DOHH2 (cell line): Measurements from ENCODE around the gene PYGB.

Experiments used
- H3F3A ChIP-seq: fragments of 200-600 bp; sonication (generic), shearing (Covaris generic); 2 replicates; pipeline ENCODE4 v1.6.0; 2016; ENCODE audit warnings: antibody characterized with exemption, mild to moderate bottlenecking; ENCODE audit not compliant: control insufficient read depth, insufficient read depth
- H3K27ac ChIP-seq: fragments of 200-600 bp; sonication (generic); 2 replicates; pipeline ENCODE4 v1.5.1; 2014; ENCODE audit warnings: low read depth, mild to moderate bottlenecking, low read length, moderate library complexity
- H3K27me3 ChIP-seq: fragments of 200-600 bp; sonication (generic); 2 replicates; pipeline ENCODE4 v1.6.1; 2014; ENCODE audit warnings: mild to moderate bottlenecking, low read length, mixed read lengths; ENCODE audit not compliant: control insufficient read depth
- H3K36me3 ChIP-seq: fragments of 200-600 bp; sonication (generic); 2 replicates; pipeline ENCODE4 v1.6.1; 2014; ENCODE audit warnings: mild to moderate bottlenecking, low read length, moderate library complexity, mixed read lengths; ENCODE audit not compliant: control insufficient read depth
- H3K4me1 ChIP-seq: fragments of 200-600 bp; sonication (generic); 2 replicates; pipeline ENCODE4 v1.6.1; 2014; ENCODE audit warnings: mild to moderate bottlenecking, low read length, mixed read lengths; ENCODE audit not compliant: control insufficient read depth
- H3K4me2 ChIP-seq: fragments of 200-600 bp; sonication (generic); 2 replicates; pipeline ENCODE4 v1.6.0; 2014; ENCODE audit warnings: mild to moderate bottlenecking, low read length, moderate library complexity
- H3K4me3 ChIP-seq: fragments of 200-600 bp; sonication (generic); 2 replicates; pipeline ENCODE4 v1.5.1; 2014; ENCODE audit warnings: mild to moderate bottlenecking, low read length, mixed read lengths
- H3K79me2 ChIP-seq: fragments of 200-600 bp; sonication (generic); 2 replicates; pipeline ENCODE4 v1.6.1; 2014; ENCODE audit warnings: mild to moderate bottlenecking, low read length, mixed read lengths; ENCODE audit not compliant: control insufficient read depth
- H3K9me2 ChIP-seq: fragments of 200-600 bp; sonication (generic); replicated peaks from 2 replicates; pipeline ENCODE4 v1.6.1; 2014; ENCODE audit warnings: mild to moderate bottlenecking, low read length, mixed read lengths; ENCODE audit not compliant: control insufficient read depth
- H3K9me3 ChIP-seq: fragments of 200-600 bp; sonication (generic); 2 replicates; pipeline ENCODE4 v1.6.1; 2014; ENCODE audit warnings: antibody characterized with exemption, low read length, mixed read lengths; ENCODE audit not compliant: control insufficient read depth, insufficient read depth
- H4K20me1 ChIP-seq: fragments of 200-600 bp; sonication (generic); 2 replicates; pipeline ENCODE4 v1.6.0; 2014; ENCODE audit warnings: low read depth, mild to moderate bottlenecking, antibody characterized with exemption, low read length, moderate library complexity; ENCODE audit not compliant: control insufficient read depth, insufficient read depth
- EZH2phosphoT487 ChIP-seq: fragments of 200-600 bp; sonication (generic); IDR thresholded peaks from 2 replicates; pipeline ENCODE4 v1.6.1; 2017; ENCODE audit warnings: borderline replicate concordance, mild to moderate bottlenecking, antibody characterized with exemption, low read length, moderate library complexity, mixed read lengths
- TF ChIP-seq, protein P1 (sequence below): fragments of 200-600 bp; sonication (generic); IDR thresholded peaks from one replicate; pipeline ENCODE4 v1.5.1; 2014; ENCODE audit warnings: antibody characterized with exemption, mild to moderate bottlenecking, low read depth, low read length; ENCODE audit not compliant: poor library complexity, severe bottlenecking

Gene PYGB

DNA sequence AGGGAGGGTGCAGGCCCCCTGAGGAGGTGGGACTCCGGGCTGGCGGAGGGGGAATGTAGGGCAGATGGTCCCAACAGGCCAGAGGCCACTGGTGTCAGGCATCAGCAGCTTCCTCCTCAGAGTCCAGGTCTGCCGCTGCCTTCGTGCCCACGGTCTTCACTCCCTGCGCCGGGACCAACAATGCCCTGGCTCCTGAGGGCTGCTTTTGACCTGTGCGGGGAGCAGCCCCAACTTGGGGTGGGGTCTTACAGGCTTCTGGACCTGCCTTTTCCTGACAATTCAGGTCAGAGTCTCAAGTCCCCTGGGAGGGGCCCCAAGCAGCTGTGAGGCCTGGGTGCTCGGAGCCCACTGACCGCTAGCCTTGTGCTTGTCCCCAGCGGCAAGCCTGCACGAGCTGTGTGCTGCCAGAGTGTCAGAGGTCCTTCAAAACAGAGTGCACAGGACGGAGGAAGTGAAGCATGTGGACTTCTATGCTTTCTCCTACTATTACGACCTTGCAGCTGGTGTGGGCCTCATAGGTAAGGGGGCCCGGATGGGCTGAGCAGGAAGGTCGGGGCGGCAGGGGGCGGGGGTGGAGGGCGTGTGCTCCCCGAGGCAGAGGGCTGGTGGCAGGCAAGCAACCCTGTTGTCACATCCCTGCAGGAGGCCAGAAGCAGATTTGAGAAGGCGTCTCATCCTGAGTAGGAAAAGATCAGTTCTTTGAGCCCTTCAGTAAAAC is 25.3 kb upstream of the PYGB start:
- Histone ChIP-seq H3F3A (0 out of 2 replicates have a peak, but pooled peaks cover under 1% of the 10 kb centered on the region), H3K27ac (no peak overlapping the region), H3K4me3 (no peak overlapping the region), H3K4me1 (peaks cover 10% of the 10 kb centered on the region; the same call in 1 of the 2 replicates), H3K9me2 (no peaks in the 10 kb centered on the region), H3K36me3 (no peaks in the 10 kb centered on the region), H3K4me2 (no peak overlapping the region), H3K79me2 (no peaks in the 10 kb centered on the region), H3K27me3 (no peaks in the 10 kb centered on the region), H4K20me1 (peaks cover 6% of the 10 kb centered on the region; the same call in 1 of the 2 replicates), H3K9me3 (no peaks in the 10 kb centered on the region)
- TF ChIP-seq EZH2phosphoT487 = no peak

DNA sequence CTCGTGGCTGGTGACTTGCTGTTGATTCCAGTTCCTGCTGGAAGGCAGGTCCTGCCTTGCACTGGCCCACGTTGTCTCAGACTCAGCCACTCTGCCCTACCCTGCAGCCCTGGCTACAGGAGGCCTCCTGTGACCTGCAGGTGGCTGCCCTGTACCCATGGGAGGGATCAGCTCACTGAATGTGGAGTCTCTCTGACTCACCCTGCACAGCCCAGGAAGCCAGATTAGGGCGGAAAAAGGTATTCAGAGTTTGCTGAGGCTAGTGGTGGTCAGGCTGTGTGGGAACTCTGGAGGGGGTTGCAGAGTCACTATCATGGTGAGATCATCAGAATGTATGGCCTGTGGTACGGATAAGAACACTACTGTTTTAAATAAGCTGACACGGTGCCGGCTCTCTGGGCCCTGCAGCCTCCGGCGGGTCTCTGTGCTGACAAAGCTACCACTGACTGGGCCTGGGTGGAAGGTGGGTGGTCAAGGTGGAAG is 24.7 kb upstream of the PYGB start:
- Histone ChIP-seq H3F3A (0 out of 2 replicates have a peak, but pooled peaks cover 3% of the 10 kb centered on the region), H3K79me2 (no peaks in the 10 kb centered on the region), H3K36me3 (no peaks in the 10 kb centered on the region), H3K4me3 (no peak overlapping the region), H3K4me1 (peaks cover 10% of the 10 kb centered on the region; the same call in 1 of the 2 replicates), H3K9me3 (no peaks in the 10 kb centered on the region), H3K27me3 (no peaks in the 10 kb centered on the region), H3K9me2 (no peaks in the 10 kb centered on the region), H3K27ac (no peak overlapping the region), H4K20me1 (peaks cover 6% of the 10 kb centered on the region; the same call in 1 of the 2 replicates), H3K4me2 (no peak overlapping the region)
- TF ChIP-seq, protein P1, sequence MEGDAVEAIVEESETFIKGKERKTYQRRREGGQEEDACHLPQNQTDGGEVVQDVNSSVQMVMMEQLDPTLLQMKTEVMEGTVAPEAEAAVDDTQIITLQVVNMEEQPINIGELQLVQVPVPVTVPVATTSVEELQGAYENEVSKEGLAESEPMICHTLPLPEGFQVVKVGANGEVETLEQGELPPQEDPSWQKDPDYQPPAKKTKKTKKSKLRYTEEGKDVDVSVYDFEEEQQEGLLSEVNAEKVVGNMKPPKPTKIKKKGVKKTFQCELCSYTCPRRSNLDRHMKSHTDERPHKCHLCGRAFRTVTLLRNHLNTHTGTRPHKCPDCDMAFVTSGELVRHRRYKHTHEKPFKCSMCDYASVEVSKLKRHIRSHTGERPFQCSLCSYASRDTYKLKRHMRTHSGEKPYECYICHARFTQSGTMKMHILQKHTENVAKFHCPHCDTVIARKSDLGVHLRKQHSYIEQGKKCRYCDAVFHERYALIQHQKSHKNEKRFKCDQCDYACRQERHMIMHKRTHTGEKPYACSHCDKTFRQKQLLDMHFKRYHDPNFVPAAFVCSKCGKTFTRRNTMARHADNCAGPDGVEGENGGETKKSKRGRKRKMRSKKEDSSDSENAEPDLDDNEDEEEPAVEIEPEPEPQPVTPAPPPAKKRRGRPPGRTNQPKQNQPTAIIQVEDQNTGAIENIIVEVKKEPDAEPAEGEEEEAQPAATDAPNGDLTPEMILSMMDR = no peak
- no peak for TF ChIP-seq EZH2phosphoT487

DNA sequence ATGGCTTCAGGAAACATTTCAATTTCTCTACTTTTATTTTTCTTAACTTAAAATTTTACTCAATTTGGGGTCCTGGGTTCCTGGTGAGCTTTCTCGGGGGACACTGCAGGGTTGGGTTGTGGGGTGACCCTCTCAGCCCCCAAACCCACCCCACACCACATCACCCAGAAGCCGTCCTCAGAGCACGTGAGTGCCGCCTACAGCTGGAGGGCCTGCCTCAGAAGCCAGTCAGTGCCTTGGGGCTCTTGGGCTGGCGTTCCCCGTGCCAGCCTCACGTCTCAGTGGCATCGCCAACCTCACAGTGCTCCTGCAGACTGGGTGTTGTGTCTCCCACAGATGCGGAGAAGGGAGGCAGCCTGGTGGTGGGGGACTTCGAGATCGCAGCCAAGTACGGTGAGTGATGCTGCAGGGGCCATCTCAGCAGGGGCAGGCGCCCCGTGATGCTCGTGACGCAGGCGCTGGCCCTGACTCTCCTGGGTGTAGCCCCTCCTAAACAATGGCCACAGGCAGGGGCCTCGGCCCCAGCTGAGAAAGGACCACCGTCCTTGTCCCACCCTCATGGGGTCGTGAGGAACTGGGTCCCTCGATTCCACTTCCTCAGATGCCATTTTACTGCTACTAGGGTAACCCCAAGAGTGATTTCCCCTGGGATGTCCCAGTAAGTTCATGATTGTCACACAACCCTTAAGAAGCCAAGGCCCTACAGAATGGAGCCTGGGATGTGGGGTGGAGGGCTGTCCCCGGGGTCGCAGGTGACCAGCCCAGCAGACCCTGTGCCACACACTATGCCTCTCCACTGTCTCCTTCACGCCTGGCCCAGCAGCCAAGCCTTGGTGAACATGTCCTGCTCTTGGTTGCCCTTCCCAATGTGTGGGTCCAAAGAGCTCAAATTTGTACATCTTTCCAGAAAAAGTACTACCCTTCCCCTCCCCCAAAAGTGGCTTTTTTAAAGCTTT is 23.8 kb upstream of the PYGB start:
- Histone ChIP-seq H3K4me3 (no peak overlapping the region), H3K27ac (no peak overlapping the region), H3K9me2 (no peaks in the 10 kb centered on the region), H3F3A (0 out of 2 replicates have a peak, but pooled peaks cover 3% of the 10 kb centered on the region), H3K9me3 (no peaks in the 10 kb centered on the region), H3K4me1 (peaks cover 10% of the 10 kb centered on the region; the same call in 1 of the 2 replicates), H4K20me1 (peaks cover 6% of the 10 kb centered on the region; the same call in 1 of the 2 replicates), H3K27me3 (no peaks in the 10 kb centered on the region), H3K79me2 (no peaks in the 10 kb centered on the region), H3K4me2 (no peak overlapping the region), H3K36me3 (no peaks in the 10 kb centered on the region)
- TF ChIP-seq EZH2phosphoT487 = no peak
- TF ChIP-seq, protein P1 = no peak
